ENCODE results near the gene KCNJ12.
"Not testable (repeated sequence)": the region's sequence is repeated elsewhere in the genome, so short reads cannot be mapped to it uniquely, and the experiment has no call there.

Gene KCNJ12

DNA sequence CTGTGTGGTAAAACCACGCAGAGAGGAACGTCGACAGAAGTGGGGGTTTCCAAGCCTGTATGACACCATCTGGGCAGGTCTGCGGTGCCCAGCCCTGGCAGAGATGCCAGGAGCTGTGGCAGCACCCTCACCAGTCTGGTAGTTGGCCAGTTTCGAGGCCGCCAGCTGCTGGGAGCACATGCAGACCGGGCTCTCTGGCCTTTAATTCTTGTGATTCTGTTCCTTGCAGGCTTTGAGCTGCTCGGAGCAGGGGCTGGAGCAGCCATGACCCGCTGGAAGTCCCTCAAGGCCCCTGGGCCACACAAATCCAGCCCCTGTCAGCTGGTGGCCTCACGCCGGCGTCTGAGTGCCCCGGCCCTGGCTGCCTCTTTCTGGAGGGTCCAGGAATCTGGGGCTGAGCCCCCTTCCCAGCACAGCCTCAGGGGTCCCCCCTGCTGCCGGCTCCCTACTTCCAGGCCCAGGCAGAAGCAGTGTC lies 36.1 kb downstream of the KCNJ12 start:
- ATAC-seq, H3K27me3 Mint-ChIP-seq: not testable (repeated sequence)
- peaks cover 0 to 22% of the 10 kb centered on the region in 2 donors for H3K9me3 Mint-ChIP-seq

DNA sequence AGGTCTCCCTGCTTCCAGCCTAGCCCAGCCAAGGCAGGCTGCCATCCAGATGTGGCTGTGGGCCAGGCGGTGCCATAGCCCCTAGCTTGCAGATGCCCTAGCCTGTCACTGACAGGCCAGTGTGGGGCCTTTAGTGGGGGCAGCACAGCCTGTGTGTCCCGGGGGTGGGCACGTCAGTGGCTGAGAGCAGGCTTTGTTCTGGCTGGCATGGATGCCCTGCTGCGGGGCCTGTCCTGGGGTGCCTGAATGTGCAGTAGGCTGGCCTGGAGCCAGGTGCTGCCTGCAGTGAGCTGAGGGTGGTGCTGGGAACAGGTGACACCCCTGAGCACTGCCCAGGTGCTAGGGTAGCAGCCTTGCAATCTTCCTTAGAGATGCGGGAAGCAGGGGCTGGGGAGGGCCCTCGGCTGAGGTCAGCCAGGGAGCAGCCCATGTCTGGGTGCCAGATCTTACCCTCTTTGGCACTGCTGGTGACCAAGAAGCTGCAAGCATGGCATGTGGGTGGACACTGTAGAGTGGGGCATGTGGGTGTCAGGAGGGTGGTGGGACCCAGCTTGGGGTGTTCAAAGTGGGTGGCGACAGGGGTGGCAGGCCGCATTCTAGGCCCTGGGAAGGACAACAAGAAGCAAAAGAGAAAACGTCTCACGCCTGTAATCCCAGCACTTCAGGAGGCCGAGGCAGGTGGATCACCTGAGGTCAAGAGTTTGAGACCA lies 37.6 kb downstream of the KCNJ12 start:
- not testable (repeated sequence) for ATAC-seq

More for the DNA sequence above, 36.1 kb downstream of the KCNJ12 start:
- DNase-seq, H3K4me3 Mint-ChIP-seq, H3K27ac Mint-ChIP-seq, H3K4me1 Mint-ChIP-seq: not testable (repeated sequence)

GRCh38 chr17:21414616-21415015 lies 38.5 kb downstream of the KCNJ12 start:
- not testable (repeated sequence) for H3K27me3 Mint-ChIP-seq, H3K9me3 Mint-ChIP-seq, H3K4me3 Mint-ChIP-seq, H3K27ac Mint-ChIP-seq, DNase-seq, ATAC-seq
- H3K4me1 Mint-ChIP-seq: peaks cover 20% of the 10 kb centered on the region

More for the DNA sequence above, 37.6 kb downstream of the KCNJ12 start:
- not testable (repeated sequence) for H3K9me3 Mint-ChIP-seq, DNase-seq, H3K4me3 Mint-ChIP-seq, H3K27me3 Mint-ChIP-seq, H3K27ac Mint-ChIP-seq
- peaks cover 11% of the 10 kb centered on the region for H3K4me1 Mint-ChIP-seq

DNA sequence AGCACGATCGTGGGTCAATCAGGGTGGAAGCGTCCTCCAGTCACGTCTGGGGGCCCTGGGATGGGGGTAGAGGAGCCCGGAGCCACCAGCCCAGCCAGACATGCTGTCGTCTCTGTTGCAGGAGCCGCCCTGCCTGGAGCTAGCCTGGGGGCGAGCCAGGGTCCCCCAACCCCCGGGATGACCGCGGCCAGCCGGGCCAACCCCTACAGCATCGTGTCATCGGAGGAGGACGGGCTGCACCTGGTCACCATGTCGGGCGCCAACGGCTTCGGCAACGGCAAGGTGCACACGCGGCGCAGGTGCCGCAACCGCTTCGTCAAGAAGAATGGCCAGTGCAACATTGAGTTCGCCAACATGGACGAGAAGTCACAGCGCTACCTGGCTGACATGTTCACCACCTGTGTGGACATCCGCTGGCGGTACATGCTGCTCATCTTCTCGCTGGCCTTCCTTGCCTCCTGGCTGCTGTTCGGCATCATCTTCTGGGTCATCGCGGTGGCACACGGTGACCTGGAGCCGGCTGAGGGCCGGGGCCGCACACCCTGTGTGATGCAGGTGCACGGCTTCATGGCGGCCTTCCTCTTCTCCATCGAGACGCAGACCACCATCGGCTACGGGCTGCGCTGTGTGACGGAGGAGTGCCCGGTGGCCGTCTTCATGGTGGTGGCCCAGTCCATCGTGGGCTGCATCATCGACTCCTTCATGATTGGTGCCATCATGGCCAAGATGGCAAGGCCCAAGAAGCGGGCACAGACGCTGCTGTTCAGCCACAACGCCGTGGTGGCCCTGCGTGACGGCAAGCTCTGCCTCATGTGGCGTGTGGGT lies 39.2 kb downstream of the KCNJ12 start:
- H3K9me3 Mint-ChIP-seq, H3K27me3 Mint-ChIP-seq, ATAC-seq, DNase-seq, H3K27ac Mint-ChIP-seq, H3K4me3 Mint-ChIP-seq: not testable (repeated sequence)
- H3K4me1 Mint-ChIP-seq: peaks cover 28% of the 10 kb centered on the region

DNA sequence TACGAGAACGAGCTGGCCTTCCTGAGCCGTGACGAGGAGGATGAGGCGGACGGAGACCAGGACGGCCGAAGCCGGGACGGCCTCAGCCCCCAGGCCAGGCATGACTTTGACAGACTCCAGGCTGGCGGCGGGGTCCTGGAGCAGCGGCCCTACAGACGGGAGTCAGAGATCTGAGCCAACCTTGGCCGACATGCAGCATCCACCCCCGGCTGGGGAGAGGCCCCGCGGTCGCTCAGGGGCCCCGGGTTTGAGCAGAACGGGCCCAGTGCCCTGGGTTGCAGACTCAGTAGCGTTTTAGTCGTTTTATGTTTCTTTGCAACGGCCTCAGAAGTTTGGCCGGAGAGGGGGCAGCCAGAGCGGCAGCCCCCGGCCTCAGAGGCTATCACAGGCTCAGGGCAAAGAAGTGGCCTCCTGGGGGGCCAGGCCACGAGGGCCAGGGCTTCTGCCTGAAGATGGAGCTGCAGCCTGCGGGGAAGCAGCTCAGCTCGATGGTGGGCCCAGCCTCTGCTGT lies 40.4 kb downstream of the KCNJ12 start:
- peaks cover 33% of the 10 kb centered on the region for H3K4me1 Mint-ChIP-seq
- H3K9me3 Mint-ChIP-seq, H3K4me3 Mint-ChIP-seq, ATAC-seq, H3K27ac Mint-ChIP-seq, H3K27me3 Mint-ChIP-seq, DNase-seq: not testable (repeated sequence)

- H3K4me1 Mint-ChIP-seq: peaks cover 40% of the 10 kb centered on the region
- H3K9me3 Mint-ChIP-seq, ATAC-seq, H3K4me3 Mint-ChIP-seq, H3K27ac Mint-ChIP-seq, DNase-seq, H3K27me3 Mint-ChIP-seq: not testable (repeated sequence)
Measured at GRCh38 chr17:21417349-21417748, 41.2 kb downstream of the KCNJ12 start.

DNA sequence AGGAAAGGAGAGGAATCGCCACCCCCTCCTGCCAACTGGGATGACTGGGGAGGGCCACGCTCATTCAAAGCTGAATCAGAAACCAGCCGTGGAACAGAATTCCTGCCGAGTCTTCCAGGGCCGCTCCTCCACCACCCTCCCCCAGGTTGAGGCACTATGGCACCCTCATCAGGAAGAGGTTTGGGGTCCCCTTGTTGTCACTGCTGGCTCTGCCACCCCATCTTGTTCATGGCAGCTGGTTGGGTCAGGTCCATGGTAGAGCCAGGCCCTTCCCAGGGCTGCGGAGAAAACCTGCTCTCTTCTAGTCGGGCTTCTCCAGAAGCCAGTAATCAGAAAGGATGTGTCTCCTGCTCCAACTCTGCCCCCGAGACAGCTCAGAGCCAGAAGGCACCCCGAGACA lies 41.8 kb downstream of the KCNJ12 start:
- Mint-ChIP-seq H3K27me3 (no peaks in the 10 kb centered on the region), H3K4me1 (peaks cover 42% of the 10 kb centered on the region), H3K27ac (no peak overlapping the region), H3K4me3 (no peak overlapping the region), H3K9me3 (no peaks in the 10 kb centered on the region)
- no peak for ATAC-seq
- DNase-seq: no peak

- no peaks in the 10 kb centered on the region for H3K27me3 Mint-ChIP-seq
- no peaks in the 10 kb centered on the region for H3K9me3 Mint-ChIP-seq
- no peak for DNase-seq
- peak overlapping the region in 1 of 2 donors; percentile 88 for H3K27ac Mint-ChIP-seq
- no peak for ATAC-seq
- peaks cover 44% of the 10 kb centered on the region for H3K4me1 Mint-ChIP-seq
- H3K4me3 Mint-ChIP-seq: peak overlapping the region; percentile 58 to 83
Measured at GRCh38 chr17:21418446-21419298, 42.5 kb downstream of the KCNJ12 start.

- Mint-ChIP-seq H3K4me1 (peaks cover 44% of the 10 kb centered on the region), H3K4me3 (peak overlapping the region; percentile 58 to 83), H3K27me3 (no peaks in the 10 kb centered on the region), H3K9me3 (no peaks in the 10 kb centered on the region), H3K27ac (peak overlapping the region; percentile 29 to 88)
- ATAC-seq (peak; percentile 82), DNase-seq (peak; percentile 38 to 61)
Measured at GRCh38 chr17:21419299-21420239, 43.4 kb downstream of the KCNJ12 start.

- DNase-seq, ATAC-seq, H3K27me3 Mint-ChIP-seq, H3K9me3 Mint-ChIP-seq, H3K27ac Mint-ChIP-seq: not testable (repeated sequence)
- peak overlapping the region in 1 of 2 donors; percentile 8 for H3K4me3 Mint-ChIP-seq
- H3K4me1 Mint-ChIP-seq: peaks cover 48% of the 10 kb centered on the region
Measured at GRCh38 chr17:21420503-21421090, 44.4 kb downstream of the KCNJ12 start.

- not testable (repeated sequence) for H3K4me3 Mint-ChIP-seq, ATAC-seq, DNase-seq, H3K9me3 Mint-ChIP-seq, H3K27me3 Mint-ChIP-seq
- Mint-ChIP-seq H3K4me1 (peaks cover 48% of the 10 kb centered on the region), H3K27ac (peak overlapping the region in 1 of 2 donors; percentile 87)
Measured at GRCh38 chr17:21421421-21422310, 45.5 kb downstream of the KCNJ12 start.

GRCh38 chr17:21422311-21423189 lies 46.4 kb downstream of the KCNJ12 start:
- H3K9me3 Mint-ChIP-seq, ATAC-seq, H3K4me3 Mint-ChIP-seq, DNase-seq, H3K27ac Mint-ChIP-seq, H3K27me3 Mint-ChIP-seq: not testable (repeated sequence)
- H3K4me1 Mint-ChIP-seq: peaks cover 48% of the 10 kb centered on the region
